ENCODE results near the gene ENO4.

- TF ChIP-seq, protein P1, sequence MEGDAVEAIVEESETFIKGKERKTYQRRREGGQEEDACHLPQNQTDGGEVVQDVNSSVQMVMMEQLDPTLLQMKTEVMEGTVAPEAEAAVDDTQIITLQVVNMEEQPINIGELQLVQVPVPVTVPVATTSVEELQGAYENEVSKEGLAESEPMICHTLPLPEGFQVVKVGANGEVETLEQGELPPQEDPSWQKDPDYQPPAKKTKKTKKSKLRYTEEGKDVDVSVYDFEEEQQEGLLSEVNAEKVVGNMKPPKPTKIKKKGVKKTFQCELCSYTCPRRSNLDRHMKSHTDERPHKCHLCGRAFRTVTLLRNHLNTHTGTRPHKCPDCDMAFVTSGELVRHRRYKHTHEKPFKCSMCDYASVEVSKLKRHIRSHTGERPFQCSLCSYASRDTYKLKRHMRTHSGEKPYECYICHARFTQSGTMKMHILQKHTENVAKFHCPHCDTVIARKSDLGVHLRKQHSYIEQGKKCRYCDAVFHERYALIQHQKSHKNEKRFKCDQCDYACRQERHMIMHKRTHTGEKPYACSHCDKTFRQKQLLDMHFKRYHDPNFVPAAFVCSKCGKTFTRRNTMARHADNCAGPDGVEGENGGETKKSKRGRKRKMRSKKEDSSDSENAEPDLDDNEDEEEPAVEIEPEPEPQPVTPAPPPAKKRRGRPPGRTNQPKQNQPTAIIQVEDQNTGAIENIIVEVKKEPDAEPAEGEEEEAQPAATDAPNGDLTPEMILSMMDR (IDR thresholded peaks at IDR 0.05; ENCODE audit: insufficient read depth, low read depth, low read length) = no peak
- no peak for TF ChIP-seq EZH2 (IDR thresholded peaks at IDR 0.05; ENCODE audit: insufficient read depth, low read length)
Observed at GRCh38 chr10:116899626-116900025, 50.3 kb downstream of the ENO4 start.
